Measurements from ENCODE around the gene ZNF777.
"Not testable (repeated sequence)": the region's sequence is repeated elsewhere in the genome, so short reads cannot be mapped to it uniquely, and the experiment has no call there.

ZNF777 gene

GRCh38 chr7:149454750-149455149 lies 6.1 kb downstream of the ZNF777 start:
- Histone ChIP-seq H3K9ac (ENCODE audit: low read depth in 1 of 2, low read length in 2 of 2) (no peak overlapping the region), H3K9me3 (ENCODE audit: control insufficient read depth in 2 of 2, low read length in 2 of 2) (no peaks in the 10 kb centered on the region), H3K27me3 (ENCODE audit: control insufficient read depth in 2 of 2, insufficient read depth in 2 of 2, low read length in 2 of 2) (no peaks in the 10 kb centered on the region), H3K27ac (ENCODE audit: low read depth in 2 of 2, low read length in 2 of 2) (no peak overlapping the region), H3K4me1 (ENCODE audit: control insufficient read depth in 2 of 2, insufficient read depth in 2 of 2, low read length in 2 of 2) (peaks cover 6 to 7% of the 10 kb centered on the region in 2 donors), H3K4me3 (ENCODE audit: low read length in 2 of 2) (no peak overlapping the region), H3K36me3 (ENCODE audit: control insufficient read depth in 2 of 2, insufficient read depth in 2 of 2, low read length in 2 of 2) (peaks cover 41 to 49% of the 10 kb centered on the region in 2 donors)

- Histone ChIP-seq H3K27me3 (ENCODE audit: control insufficient read depth in 2 of 2, insufficient read depth in 2 of 2, low read length in 2 of 2) (no peaks in the 10 kb centered on the region), H3K27ac (ENCODE audit: low read depth in 2 of 2, low read length in 2 of 2) (no peak overlapping the region), H3K9me3 (ENCODE audit: control insufficient read depth in 2 of 2, low read length in 2 of 2) (no peaks in the 10 kb centered on the region), H3K4me1 (ENCODE audit: control insufficient read depth in 2 of 2, insufficient read depth in 2 of 2, low read length in 2 of 2) (peaks cover 2% of the 10 kb centered on the region in 2 donors), H3K9ac (ENCODE audit: low read depth in 1 of 2, low read length in 2 of 2) (no peak overlapping the region), H3K36me3 (ENCODE audit: control insufficient read depth in 2 of 2, insufficient read depth in 2 of 2, low read length in 2 of 2) (peaks cover 48 to 56% of the 10 kb centered on the region in 2 donors), H3K4me3 (ENCODE audit: low read length in 2 of 2) (no peak overlapping the region)
Observed at GRCh38 chr7:149454006-149454405, 6.9 kb downstream of the ZNF777 start.

- Histone ChIP-seq H3K4me3 (ENCODE audit: low read length in 2 of 2) (no peak overlapping the region), H3K27ac (ENCODE audit: low read depth in 2 of 2, low read length in 2 of 2) (no peak overlapping the region), H3K4me1 (ENCODE audit: control insufficient read depth in 2 of 2, insufficient read depth in 2 of 2, low read length in 2 of 2) (no peaks in the 10 kb centered on the region), H3K36me3 (ENCODE audit: control insufficient read depth in 2 of 2, insufficient read depth in 2 of 2, low read length in 2 of 2) (peaks cover 59 to 70% of the 10 kb centered on the region in 2 donors), H3K9me3 (ENCODE audit: control insufficient read depth in 2 of 2, low read length in 2 of 2) (no peaks in the 10 kb centered on the region), H3K27me3 (ENCODE audit: control insufficient read depth in 2 of 2, insufficient read depth in 2 of 2, low read length in 2 of 2) (no peaks in the 10 kb centered on the region), H3K9ac (ENCODE audit: low read depth in 1 of 2, low read length in 2 of 2) (no peak overlapping the region)
Observed at GRCh38 chr7:149450821-149451220, 10.0 kb downstream of the ZNF777 start.

- Histone ChIP-seq H3K4me1 (ENCODE audit: control insufficient read depth in 2 of 2, insufficient read depth in 2 of 2, low read length in 2 of 2) (no peaks in the 10 kb centered on the region), H3K9me3 (ENCODE audit: control insufficient read depth in 2 of 2, low read length in 2 of 2) (no peaks in the 10 kb centered on the region), H3K9ac (ENCODE audit: low read depth in 1 of 2, low read length in 2 of 2) (no peak overlapping the region), H3K36me3 (ENCODE audit: control insufficient read depth in 2 of 2, insufficient read depth in 2 of 2, low read length in 2 of 2) (peaks cover 53 to 69% of the 10 kb centered on the region in 2 donors), H3K4me3 (ENCODE audit: low read length in 2 of 2) (no peak overlapping the region), H3K27ac (ENCODE audit: low read depth in 2 of 2, low read length in 2 of 2) (no peak overlapping the region), H3K27me3 (ENCODE audit: control insufficient read depth in 2 of 2, insufficient read depth in 2 of 2, low read length in 2 of 2) (no peaks in the 10 kb centered on the region)
Observed at GRCh38 chr7:149449897-149450296, 11.0 kb downstream of the ZNF777 start.

- Histone ChIP-seq H3K4me3 (ENCODE audit: low read length in 2 of 2) (no peak overlapping the region), H3K4me1 (ENCODE audit: control insufficient read depth in 2 of 2, insufficient read depth in 2 of 2, low read length in 2 of 2) (no peaks in the 10 kb centered on the region), H3K36me3 (ENCODE audit: control insufficient read depth in 2 of 2, insufficient read depth in 2 of 2, low read length in 2 of 2) (peaks cover 48 to 65% of the 10 kb centered on the region in 2 donors), H3K9ac (ENCODE audit: low read depth in 1 of 2, low read length in 2 of 2) (no peak overlapping the region), H3K27me3 (ENCODE audit: control insufficient read depth in 2 of 2, insufficient read depth in 2 of 2, low read length in 2 of 2) (no peaks in the 10 kb centered on the region), H3K27ac (ENCODE audit: low read depth in 2 of 2, low read length in 2 of 2) (no peak overlapping the region), H3K9me3 (ENCODE audit: control insufficient read depth in 2 of 2, low read length in 2 of 2) (no peaks in the 10 kb centered on the region)
Observed at GRCh38 chr7:149448961-149449360, 11.9 kb downstream of the ZNF777 start.

GRCh38 chr7:149446026-149446425 lies 14.8 kb downstream of the ZNF777 start:
- not testable (repeated sequence) for H3K27ac ChIP-seq (ENCODE audit: low read depth in 2 of 2, low read length in 2 of 2); H3K27me3 ChIP-seq (ENCODE audit: control insufficient read depth in 2 of 2, insufficient read depth in 2 of 2, low read length in 2 of 2); H3K4me1 ChIP-seq (ENCODE audit: control insufficient read depth in 2 of 2, insufficient read depth in 2 of 2, low read length in 2 of 2); H3K4me3 ChIP-seq (ENCODE audit: low read length in 2 of 2); H3K9ac ChIP-seq (ENCODE audit: low read depth in 1 of 2, low read length in 2 of 2); H3K9me3 ChIP-seq (ENCODE audit: control insufficient read depth in 2 of 2, low read length in 2 of 2)
- H3K36me3 ChIP-seq (ENCODE audit: control insufficient read depth in 2 of 2, insufficient read depth in 2 of 2, low read length in 2 of 2): peaks cover 36 to 51% of the 10 kb centered on the region in 2 donors

- no peak overlapping the region for H3K27ac ChIP-seq (ENCODE audit: low read depth in 2 of 2, low read length in 2 of 2)
- H3K9ac ChIP-seq (ENCODE audit: low read depth in 1 of 2, low read length in 2 of 2): no peak overlapping the region
- H3K27me3 ChIP-seq (ENCODE audit: control insufficient read depth in 2 of 2, insufficient read depth in 2 of 2, low read length in 2 of 2): no peaks in the 10 kb centered on the region
- H3K4me3 ChIP-seq (ENCODE audit: low read length in 2 of 2): no peak overlapping the region
- H3K4me1 ChIP-seq (ENCODE audit: control insufficient read depth in 2 of 2, insufficient read depth in 2 of 2, low read length in 2 of 2): no peaks in the 10 kb centered on the region
- no peaks in the 10 kb centered on the region for H3K9me3 ChIP-seq (ENCODE audit: control insufficient read depth in 2 of 2, low read length in 2 of 2)
- peaks cover 20 to 36% of the 10 kb centered on the region in 2 donors for H3K36me3 ChIP-seq (ENCODE audit: control insufficient read depth in 2 of 2, insufficient read depth in 2 of 2, low read length in 2 of 2)
Observed at GRCh38 chr7:149444287-149444686, 16.6 kb downstream of the ZNF777 start.

GRCh38 chr7:149443523-149443922 lies 17.3 kb downstream of the ZNF777 start:
- H3K27ac ChIP-seq (ENCODE audit: low read depth in 2 of 2, low read length in 2 of 2): no peak overlapping the region
- peaks cover 13 to 29% of the 10 kb centered on the region in 2 donors for H3K36me3 ChIP-seq (ENCODE audit: control insufficient read depth in 2 of 2, insufficient read depth in 2 of 2, low read length in 2 of 2)
- H3K9me3 ChIP-seq (ENCODE audit: control insufficient read depth in 2 of 2, low read length in 2 of 2): no peaks in the 10 kb centered on the region
- H3K27me3 ChIP-seq (ENCODE audit: control insufficient read depth in 2 of 2, insufficient read depth in 2 of 2, low read length in 2 of 2): no peaks in the 10 kb centered on the region
- H3K9ac ChIP-seq (ENCODE audit: low read depth in 1 of 2, low read length in 2 of 2): no peak overlapping the region
- no peak overlapping the region for H3K4me3 ChIP-seq (ENCODE audit: low read length in 2 of 2)
- H3K4me1 ChIP-seq (ENCODE audit: control insufficient read depth in 2 of 2, insufficient read depth in 2 of 2, low read length in 2 of 2): no peaks in the 10 kb centered on the region

GRCh38 chr7:149442924-149443323 lies 17.9 kb downstream of the ZNF777 start:
- peaks cover 14 to 28% of the 10 kb centered on the region in 2 donors for H3K36me3 ChIP-seq (ENCODE audit: control insufficient read depth in 2 of 2, insufficient read depth in 2 of 2, low read length in 2 of 2)
- H3K9ac ChIP-seq (ENCODE audit: low read depth in 1 of 2, low read length in 2 of 2): no peak overlapping the region
- no peaks in the 10 kb centered on the region for H3K4me1 ChIP-seq (ENCODE audit: control insufficient read depth in 2 of 2, insufficient read depth in 2 of 2, low read length in 2 of 2)
- no peaks in the 10 kb centered on the region for H3K27me3 ChIP-seq (ENCODE audit: control insufficient read depth in 2 of 2, insufficient read depth in 2 of 2, low read length in 2 of 2)
- H3K27ac ChIP-seq (ENCODE audit: low read depth in 2 of 2, low read length in 2 of 2): no peak overlapping the region
- no peaks in the 10 kb centered on the region for H3K9me3 ChIP-seq (ENCODE audit: control insufficient read depth in 2 of 2, low read length in 2 of 2)
- no peak overlapping the region for H3K4me3 ChIP-seq (ENCODE audit: low read length in 2 of 2)

GRCh38 chr7:149440222-149440621 lies 20.6 kb downstream of the ZNF777 start:
- Histone ChIP-seq H3K4me1 (ENCODE audit: control insufficient read depth in 2 of 2, insufficient read depth in 2 of 2, low read length in 2 of 2) (no peaks in the 10 kb centered on the region), H3K36me3 (ENCODE audit: control insufficient read depth in 2 of 2, insufficient read depth in 2 of 2, low read length in 2 of 2) (peaks cover 14 to 23% of the 10 kb centered on the region in 2 donors), H3K27me3 (ENCODE audit: control insufficient read depth in 2 of 2, insufficient read depth in 2 of 2, low read length in 2 of 2) (no peaks in the 10 kb centered on the region), H3K4me3 (ENCODE audit: low read length in 2 of 2) (no peak overlapping the region), H3K9me3 (ENCODE audit: control insufficient read depth in 2 of 2, low read length in 2 of 2) (no peaks in the 10 kb centered on the region), H3K27ac (ENCODE audit: low read depth in 2 of 2, low read length in 2 of 2) (no peak overlapping the region), H3K9ac (ENCODE audit: low read depth in 1 of 2, low read length in 2 of 2) (no peak overlapping the region)

- Histone ChIP-seq H3K4me3 (ENCODE audit: low read length in 2 of 2) (no peak overlapping the region), H3K27ac (ENCODE audit: low read depth in 2 of 2, low read length in 2 of 2) (no peak overlapping the region), H3K27me3 (ENCODE audit: control insufficient read depth in 2 of 2, insufficient read depth in 2 of 2, low read length in 2 of 2) (no peaks in the 10 kb centered on the region), H3K9me3 (ENCODE audit: control insufficient read depth in 2 of 2, low read length in 2 of 2) (no peaks in the 10 kb centered on the region), H3K9ac (ENCODE audit: low read depth in 1 of 2, low read length in 2 of 2) (no peak overlapping the region), H3K4me1 (ENCODE audit: control insufficient read depth in 2 of 2, insufficient read depth in 2 of 2, low read length in 2 of 2) (no peaks in the 10 kb centered on the region), H3K36me3 (ENCODE audit: control insufficient read depth in 2 of 2, insufficient read depth in 2 of 2, low read length in 2 of 2) (peaks cover 29 to 30% of the 10 kb centered on the region in 2 donors)
Observed at GRCh38 chr7:149436358-149436757, 24.5 kb downstream of the ZNF777 start.
